Osteoblast (primary cell): ENCODE results near the gene KIDINS220. TPM values are rescaled to one million over a fixed set of nuclear protein-coding genes. Genes with fewer than 3 reads are reported as not detected.

ENCODE experiments used
- DNase-seq: peaks from one replicate; pipeline ENCODE4 v3.0.0; 2011; ENCODE audit warnings: low spot score, mixed read lengths; ENCODE audit not compliant: insufficient read length; ENCODE audit errors: missing footprints
- H2AFZ ChIP-seq: 2 replicates; pipeline ENCODE4 v1.6.0; 2011; ENCODE audit warnings: mild to moderate bottlenecking, low read length
- H3K27ac ChIP-seq: 2 replicates; pipeline ENCODE4 v1.5.1; 2011; ENCODE audit warnings: mild to moderate bottlenecking, low read depth, low read length, moderate library complexity
- H3K27me3 ChIP-seq: 2 replicates; pipeline ENCODE4 v1.6.0; 2012; ENCODE audit warnings: mild to moderate bottlenecking, control low read depth, inconsistent platforms, low read length, moderate library complexity; ENCODE audit not compliant: insufficient read depth
- H3K36me3 ChIP-seq: 2 replicates; pipeline ENCODE4 v1.5.1; 2011; ENCODE audit warnings: mild to moderate bottlenecking, low read length, control low read depth, moderate library complexity; ENCODE audit not compliant: insufficient read depth
- H3K4me1 ChIP-seq: 2 replicates; pipeline ENCODE4 v1.5.1; 2011; ENCODE audit warnings: mild to moderate bottlenecking, low read length, control low read depth, moderate library complexity; ENCODE audit not compliant: insufficient read depth
- H3K4me2 ChIP-seq: 2 replicates; pipeline ENCODE4 v1.6.0; 2011; ENCODE audit warnings: mild to moderate bottlenecking, low read length; ENCODE audit not compliant: insufficient read depth
- H3K4me3 ChIP-seq: fragments of 200-600 bp; sonication (generic); 3 replicates; pipeline ENCODE4 v1.5.1; 2012; ENCODE audit warnings: mild to moderate bottlenecking, low read length, inconsistent platforms; ENCODE audit not compliant: insufficient read depth
- H3K79me2 ChIP-seq: 2 replicates; pipeline ENCODE4 v1.6.0; 2012; ENCODE audit warnings: mild to moderate bottlenecking, low read length, control low read depth, inconsistent platforms; ENCODE audit not compliant: insufficient read depth
- H3K9me3 ChIP-seq: 2 replicates; pipeline ENCODE4 v1.5.1; 2011; ENCODE audit warnings: low read depth, low read length, control low read depth
- H4K20me1 ChIP-seq: 2 replicates; pipeline ENCODE4 v1.6.0; 2012; ENCODE audit warnings: mild to moderate bottlenecking, low read length, control low read depth; ENCODE audit not compliant: insufficient read depth
- total RNA-seq: library from RNA; depleted of rRNA; stranded (reverse); fragments of >200 nt; gene quantifications from 2 replicates; pipeline ENCODE4 v1.2.3, GENCODE V29; 2012
- TF ChIP-seq, protein P1 (sequence below): IDR thresholded peaks from 2 replicates; pipeline ENCODE4 v1.5.1; 2011; ENCODE audit warnings: mild to moderate bottlenecking, low read depth, low read length, moderate library complexity; ENCODE audit errors: extremely low read depth

KIDINS220 gene
- total RNA-seq, 1 donor = 134 TPM

DNA sequence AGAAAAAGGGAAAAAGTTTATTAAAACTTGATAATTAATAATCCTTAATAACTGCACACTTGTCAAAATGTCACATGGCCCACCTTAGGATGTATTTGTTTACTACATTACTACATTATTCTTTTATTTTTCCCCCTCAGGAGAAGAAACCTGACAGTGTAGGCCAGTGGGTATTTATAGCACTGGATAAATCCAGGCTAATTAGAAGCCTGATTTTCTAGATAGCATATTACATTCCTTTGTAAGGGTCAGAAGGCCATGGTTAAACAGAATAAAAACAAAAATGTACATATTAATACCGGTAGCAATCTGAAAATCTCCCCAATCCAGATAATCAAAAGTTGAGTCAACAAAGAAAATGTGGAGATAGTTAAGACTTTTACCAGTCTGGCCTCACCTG lies 21.5 kb upstream of the KIDINS220 start:
- TF ChIP-seq, protein P1, sequence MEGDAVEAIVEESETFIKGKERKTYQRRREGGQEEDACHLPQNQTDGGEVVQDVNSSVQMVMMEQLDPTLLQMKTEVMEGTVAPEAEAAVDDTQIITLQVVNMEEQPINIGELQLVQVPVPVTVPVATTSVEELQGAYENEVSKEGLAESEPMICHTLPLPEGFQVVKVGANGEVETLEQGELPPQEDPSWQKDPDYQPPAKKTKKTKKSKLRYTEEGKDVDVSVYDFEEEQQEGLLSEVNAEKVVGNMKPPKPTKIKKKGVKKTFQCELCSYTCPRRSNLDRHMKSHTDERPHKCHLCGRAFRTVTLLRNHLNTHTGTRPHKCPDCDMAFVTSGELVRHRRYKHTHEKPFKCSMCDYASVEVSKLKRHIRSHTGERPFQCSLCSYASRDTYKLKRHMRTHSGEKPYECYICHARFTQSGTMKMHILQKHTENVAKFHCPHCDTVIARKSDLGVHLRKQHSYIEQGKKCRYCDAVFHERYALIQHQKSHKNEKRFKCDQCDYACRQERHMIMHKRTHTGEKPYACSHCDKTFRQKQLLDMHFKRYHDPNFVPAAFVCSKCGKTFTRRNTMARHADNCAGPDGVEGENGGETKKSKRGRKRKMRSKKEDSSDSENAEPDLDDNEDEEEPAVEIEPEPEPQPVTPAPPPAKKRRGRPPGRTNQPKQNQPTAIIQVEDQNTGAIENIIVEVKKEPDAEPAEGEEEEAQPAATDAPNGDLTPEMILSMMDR = no peak
- no peaks in the 10 kb centered on the region for H3K27me3 ChIP-seq
- H2AFZ ChIP-seq = no peak overlapping the region
- no peak overlapping the region for H3K4me2 ChIP-seq
- no peak overlapping the region for H3K4me3 ChIP-seq
- H3K27ac ChIP-seq = no peak overlapping the region
- H4K20me1 ChIP-seq = no peaks in the 10 kb centered on the region
- no peaks in the 10 kb centered on the region for H3K9me3 ChIP-seq
- H3K4me1 ChIP-seq = no peaks in the 10 kb centered on the region
- H3K36me3 ChIP-seq = peaks cover 38% of the 10 kb centered on the region
- DNase-seq = no peak
- H3K79me2 ChIP-seq = no peaks in the 10 kb centered on the region

DNA sequence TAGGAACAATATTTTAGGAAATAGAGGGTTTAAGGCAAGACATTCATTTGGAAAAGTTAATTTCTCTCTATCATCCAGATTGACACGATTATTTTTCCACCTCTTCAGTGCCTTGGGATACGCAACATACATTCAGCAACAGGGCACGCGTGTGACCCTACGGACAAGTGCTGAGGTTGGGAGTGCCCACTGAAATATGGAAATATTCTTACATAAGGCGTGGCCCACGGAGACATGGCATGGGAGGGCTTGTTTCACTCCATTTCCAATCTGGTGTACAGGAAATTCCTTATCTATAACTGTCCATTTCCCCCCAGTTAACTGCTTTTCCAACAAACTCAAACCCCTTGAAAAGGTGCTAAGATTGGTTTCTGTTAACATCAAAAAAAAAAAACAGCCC lies 20.9 kb upstream of the KIDINS220 start:
- H3K9me3 ChIP-seq = no peaks in the 10 kb centered on the region
- no peaks in the 10 kb centered on the region for H4K20me1 ChIP-seq
- no peak overlapping the region for H3K4me3 ChIP-seq
- no peaks in the 10 kb centered on the region for H3K79me2 ChIP-seq
- no peaks in the 10 kb centered on the region for H3K27me3 ChIP-seq
- no peak overlapping the region for H3K4me2 ChIP-seq
- H3K4me1 ChIP-seq = no peaks in the 10 kb centered on the region
- no peak for DNase-seq
- H3K36me3 ChIP-seq = peaks cover 32% of the 10 kb centered on the region
- no peak overlapping the region for H2AFZ ChIP-seq
- no peak overlapping the region for H3K27ac ChIP-seq
- TF ChIP-seq, protein P1 = no peak

DNA sequence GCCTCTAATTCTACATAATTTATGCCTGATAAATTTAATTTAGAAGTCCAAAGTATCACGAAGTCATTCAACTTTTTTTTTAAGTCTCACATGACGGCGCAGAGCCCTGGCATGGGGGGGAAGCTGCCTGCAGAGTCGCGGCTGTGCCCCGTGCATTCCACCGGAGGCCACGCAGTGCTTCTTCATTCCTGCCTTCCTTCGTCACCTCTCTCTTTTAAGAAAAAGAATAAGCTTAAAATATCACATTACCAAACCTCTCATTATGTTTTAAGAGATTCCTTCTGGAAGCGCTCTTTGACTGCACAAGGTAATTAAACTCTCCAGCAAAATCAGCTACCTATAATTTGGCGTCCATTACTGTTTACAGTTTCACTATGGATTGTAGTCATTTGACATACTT lies 20.3 kb upstream of the KIDINS220 start:
- Histone ChIP-seq H3K79me2 (no peaks in the 10 kb centered on the region), H4K20me1 (no peaks in the 10 kb centered on the region), H3K4me3 (no peak overlapping the region), H3K4me2 (no peak overlapping the region), H3K36me3 (peaks cover 31% of the 10 kb centered on the region), H2AFZ (no peak overlapping the region), H3K27ac (no peak overlapping the region), H3K9me3 (no peaks in the 10 kb centered on the region), H3K4me1 (no peaks in the 10 kb centered on the region), H3K27me3 (no peaks in the 10 kb centered on the region)
- no peak for DNase-seq
- TF ChIP-seq, protein P1 = no peak

DNA sequence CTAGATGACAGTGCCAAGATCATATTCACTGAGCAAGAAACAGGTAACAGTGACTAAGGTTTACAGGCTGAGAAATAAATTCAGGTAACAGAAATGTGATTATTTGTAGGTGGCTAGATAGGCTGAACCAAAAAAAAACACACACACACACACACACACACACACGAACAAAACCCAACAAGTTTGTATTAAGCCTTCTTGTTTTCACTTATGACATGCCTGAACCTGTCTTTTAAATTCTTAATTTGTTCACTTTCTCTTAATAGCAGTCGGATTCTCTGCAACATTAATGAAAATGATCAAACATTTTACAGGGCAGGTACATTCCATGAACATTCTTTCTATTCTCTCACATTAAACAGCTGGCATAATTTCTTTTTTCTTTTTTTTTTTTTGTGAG lies 18.8 kb upstream of the KIDINS220 start:
- Histone ChIP-seq H3K27me3 (no peaks in the 10 kb centered on the region), H3K4me2 (no peak overlapping the region), H3K9me3 (no peaks in the 10 kb centered on the region), H4K20me1 (no peaks in the 10 kb centered on the region), H3K36me3 (peaks cover 20% of the 10 kb centered on the region), H2AFZ (no peak overlapping the region), H3K4me3 (no peak overlapping the region), H3K79me2 (no peaks in the 10 kb centered on the region), H3K4me1 (no peaks in the 10 kb centered on the region), H3K27ac (no peak overlapping the region)
- no peak for DNase-seq
- TF ChIP-seq, protein P1 = no peak
